Choroid plexus epithelial cell (primary cell): ENCODE data around the gene AXIN2.

Source experiments
- DNase-seq: peaks from one replicate; pipeline ENCODE4 v3.0.0-alpha.2; 2010; ENCODE audit warnings: low read depth
- H3K4me3 ChIP-seq: 2 replicates; pipeline ENCODE4 v1.5.1; 2011; ENCODE audit warnings: low read depth, mild to moderate bottlenecking, control low read depth, low read length, moderate library complexity
- CTCF ChIP-seq: conservative IDR thresholded peaks from 2 replicates; pipeline ENCODE4 v1.5.1; 2011; ENCODE audit warnings: low read depth, mild to moderate bottlenecking, control low read depth, inconsistent platforms, low read length, moderate library complexity

The AXIN2 gene

GRCh38 chr17:65483438-65483837 is 78.0 kb downstream of the AXIN2 start:
- no peak for TF ChIP-seq CTCF
- DNase-seq = no peak
- no peak overlapping the region for H3K4me3 ChIP-seq

GRCh38 chr17:65482201-65482600 is 79.2 kb downstream of the AXIN2 start:
- no peak overlapping the region for H3K4me3 ChIP-seq
- no peak for TF ChIP-seq CTCF
- no peak for DNase-seq

- no peak for DNase-seq
- no peak overlapping the region for H3K4me3 ChIP-seq
- TF ChIP-seq CTCF = no peak
These were observed 82.2 kb downstream of the AXIN2 start for GRCh38 chr17:65479282-65479681.
